ENCODE data around the gene RACGAP1.
"Not testable (repeated sequence)": the region's sequence is repeated elsewhere in the genome, so short reads cannot be mapped to it uniquely, and the experiment has no call there.

RACGAP1 gene

DNA sequence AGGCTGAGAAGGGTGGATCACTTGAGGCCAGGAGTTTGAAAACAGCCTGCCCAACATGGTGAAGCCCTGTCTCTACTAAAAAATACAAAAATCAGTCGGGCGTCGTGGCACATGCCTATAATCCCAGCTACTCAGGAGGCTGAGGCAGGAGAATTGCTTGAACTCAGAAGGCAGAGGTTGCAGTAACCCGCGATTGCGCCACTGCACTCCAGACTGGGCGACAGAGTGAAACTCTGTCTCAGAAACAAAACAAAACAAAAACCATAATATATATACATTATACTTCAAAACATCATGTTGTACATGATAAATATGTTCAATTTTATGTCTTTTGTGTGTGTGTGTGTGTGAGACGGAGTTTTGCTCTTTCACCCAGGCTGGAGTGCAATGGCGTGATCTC lies 5.2 kb upstream of the RACGAP1 start:
- DNase-seq (ENCODE audit: low read depth): not testable (repeated sequence)

GRCh38 chr12:50026691-50027090 lies 1.4 kb upstream of the RACGAP1 start:
- DNase-seq (ENCODE audit: low read depth): no peak

DNA sequence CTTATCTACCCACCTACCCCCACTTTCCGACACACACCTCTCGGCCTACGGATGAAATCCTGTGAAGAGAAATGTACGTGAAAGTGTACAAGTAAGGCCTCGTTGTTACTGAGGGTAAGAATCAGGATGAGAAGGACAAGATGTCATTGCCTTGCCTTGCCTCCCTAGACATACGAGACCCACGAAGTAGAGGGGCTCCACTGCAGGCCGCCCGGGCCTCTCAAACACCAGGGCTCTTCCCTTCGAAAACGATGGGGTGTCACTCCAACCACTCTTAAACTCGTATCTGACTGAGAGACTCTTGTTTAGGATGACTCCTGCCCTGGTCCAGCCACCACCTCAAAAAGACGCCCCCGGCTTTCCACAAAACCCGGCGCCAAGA lies 498 bp downstream of the RACGAP1 start:
- no peak for DNase-seq (ENCODE audit: low read depth)

DNA sequence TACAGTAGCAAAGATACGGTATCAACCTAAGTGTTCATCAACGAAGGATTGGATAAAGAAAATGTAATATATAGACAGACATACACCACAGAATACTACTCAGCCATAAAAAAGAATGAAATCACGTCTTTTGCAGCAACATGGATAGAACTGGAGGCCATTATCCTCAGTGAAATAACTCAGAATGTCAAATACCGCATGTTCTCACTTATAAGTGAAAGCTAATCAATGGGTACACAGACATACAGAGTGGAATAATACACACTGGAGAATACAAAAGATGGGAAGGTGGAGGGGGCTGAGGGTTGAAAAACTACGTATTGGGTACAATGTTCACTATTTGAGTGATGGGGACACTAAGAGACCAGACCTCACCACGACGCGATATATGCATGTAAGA lies 1.1 kb downstream of the RACGAP1 start:
- no peak for DNase-seq (ENCODE audit: low read depth)

GRCh38 chr12:50022903-50023302 lies 2.4 kb downstream of the RACGAP1 start:
- DNase-seq (ENCODE audit: low read depth): no peak

GRCh38 chr12:50021031-50021430 lies 4.3 kb downstream of the RACGAP1 start:
- DNase-seq (ENCODE audit: low read depth): no peak

GRCh38 chr12:50019524-50019923 lies 5.8 kb downstream of the RACGAP1 start:
- DNase-seq (ENCODE audit: low read depth): no peak

DNA sequence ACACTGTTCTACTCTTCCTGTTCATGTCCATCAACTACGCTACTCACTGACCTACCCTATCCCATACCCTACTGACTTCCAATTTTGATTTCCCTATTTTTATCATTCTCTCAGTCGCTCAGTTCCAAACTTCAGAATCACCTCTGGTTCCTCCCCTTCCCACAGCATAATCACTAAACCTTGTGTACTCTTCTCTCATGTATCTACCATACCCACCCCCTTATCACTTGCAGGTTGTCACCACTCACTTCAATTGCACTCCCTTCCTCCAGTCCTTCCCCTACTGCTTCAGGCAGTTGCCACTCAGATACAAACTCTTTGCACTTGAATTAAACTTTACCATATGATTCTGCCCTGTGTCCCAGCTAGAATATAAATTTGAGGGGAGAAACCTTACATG lies 6.3 kb downstream of the RACGAP1 start:
- no peak for DNase-seq (ENCODE audit: low read depth)

GRCh38 chr12:50018154-50018553 lies 7.1 kb downstream of the RACGAP1 start:
- no peak for DNase-seq (ENCODE audit: low read depth)

- DNase-seq (ENCODE audit: low read depth): no peak
Measured at GRCh38 chr12:50017641-50018040, 7.7 kb downstream of the RACGAP1 start.

- no peak for DNase-seq (ENCODE audit: low read depth)
Measured at GRCh38 chr12:50016501-50017475, 8.5 kb downstream of the RACGAP1 start.

GRCh38 chr12:50014342-50014741 lies 11.0 kb downstream of the RACGAP1 start:
- DNase-seq (ENCODE audit: low read depth): no peak

DNA sequence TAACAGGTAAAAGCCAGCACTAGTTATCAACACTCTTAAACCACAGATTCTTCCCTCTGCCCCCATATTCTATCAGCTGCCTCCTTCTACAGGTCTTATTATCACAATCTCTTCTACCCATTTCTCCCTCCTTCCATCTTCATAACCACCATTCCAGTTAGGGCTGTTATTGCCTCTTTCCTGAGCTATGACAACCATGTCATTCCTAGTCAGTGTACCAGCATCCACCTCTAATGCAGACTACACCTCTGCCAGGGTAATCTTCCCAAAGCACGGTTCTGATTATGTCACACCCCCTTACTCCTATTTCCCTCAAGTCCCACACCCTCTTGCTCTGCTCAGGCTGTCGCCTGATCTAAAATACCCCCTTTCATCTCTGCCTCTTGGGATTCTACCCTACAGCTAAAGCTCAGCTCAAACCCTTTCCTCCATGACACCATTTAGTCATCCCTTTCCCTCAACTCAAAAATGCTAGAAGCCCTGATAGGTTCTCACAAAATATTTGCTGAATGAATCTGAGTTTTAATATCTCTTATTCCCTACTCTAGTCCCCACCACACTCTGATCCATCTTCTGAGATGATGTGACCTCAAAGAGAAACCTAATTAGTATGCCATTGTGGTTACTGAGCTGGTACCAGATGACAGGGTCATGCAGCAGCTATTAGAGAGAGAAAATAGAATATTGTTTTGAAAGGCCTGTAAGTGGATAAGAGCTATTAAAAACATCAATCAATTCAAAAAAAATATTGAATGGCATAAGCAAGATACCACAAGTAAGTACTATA lies 11.7 kb downstream of the RACGAP1 start:
- no peak for DNase-seq (ENCODE audit: low read depth)

DNA sequence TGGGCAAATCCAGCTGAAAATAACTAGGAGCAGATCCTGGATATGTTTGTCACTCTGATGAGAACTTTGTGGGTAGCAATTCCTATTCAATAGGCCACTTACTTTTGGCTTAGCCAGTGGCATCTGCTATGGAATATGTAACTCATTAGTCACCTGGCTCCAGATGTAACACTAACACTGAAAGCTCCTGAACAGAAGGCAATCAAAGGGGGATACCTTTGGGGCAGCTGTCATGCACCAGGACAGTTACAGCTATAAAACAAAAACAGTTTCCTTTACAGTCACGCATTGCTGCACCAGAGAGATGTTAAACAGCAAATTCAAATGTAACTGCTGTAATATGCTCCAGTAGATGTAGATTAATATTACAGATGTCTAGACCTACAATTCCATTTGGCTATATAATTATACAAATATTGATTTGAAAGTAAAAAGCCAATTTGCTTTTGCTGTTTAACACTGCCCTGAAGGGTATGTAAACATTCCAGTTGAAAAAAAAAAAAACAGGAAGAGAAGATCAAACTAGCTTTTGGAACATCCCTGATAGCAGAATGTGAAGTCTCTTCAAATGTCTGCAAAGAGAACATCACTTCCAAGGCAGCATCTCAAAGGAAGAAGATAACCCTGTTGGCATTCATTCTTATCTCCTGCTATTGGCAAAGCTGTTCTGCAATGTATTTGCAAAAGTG lies 18.4 kb downstream of the RACGAP1 start:
- DNase-seq (ENCODE audit: low read depth): no peak

- DNase-seq (ENCODE audit: low read depth): no peak
Measured at GRCh38 chr12:50006280-50006679, 19.0 kb downstream of the RACGAP1 start.

GRCh38 chr12:50005175-50005574 lies 20.1 kb downstream of the RACGAP1 start:
- DNase-seq (ENCODE audit: low read depth): no peak

DNA sequence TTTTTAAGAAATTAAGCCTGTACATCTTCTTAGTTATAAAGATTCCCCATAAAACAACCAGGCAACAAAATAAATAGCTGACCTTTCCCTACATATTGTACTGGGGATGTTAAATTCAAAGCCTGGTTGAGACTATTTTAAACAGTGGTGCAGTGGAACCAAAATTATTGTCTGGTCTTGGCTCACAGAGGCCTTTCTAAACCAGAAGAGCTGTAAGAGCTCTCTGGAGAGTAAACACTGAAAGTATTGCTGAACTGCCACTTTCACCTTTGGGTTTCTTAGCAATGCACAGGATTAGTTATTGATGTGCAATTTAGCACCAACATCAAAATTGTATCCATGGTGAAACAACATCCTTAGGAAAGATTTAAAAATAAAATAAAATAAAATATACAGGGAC lies 20.6 kb downstream of the RACGAP1 start:
- DNase-seq (ENCODE audit: low read depth): no peak

DNA sequence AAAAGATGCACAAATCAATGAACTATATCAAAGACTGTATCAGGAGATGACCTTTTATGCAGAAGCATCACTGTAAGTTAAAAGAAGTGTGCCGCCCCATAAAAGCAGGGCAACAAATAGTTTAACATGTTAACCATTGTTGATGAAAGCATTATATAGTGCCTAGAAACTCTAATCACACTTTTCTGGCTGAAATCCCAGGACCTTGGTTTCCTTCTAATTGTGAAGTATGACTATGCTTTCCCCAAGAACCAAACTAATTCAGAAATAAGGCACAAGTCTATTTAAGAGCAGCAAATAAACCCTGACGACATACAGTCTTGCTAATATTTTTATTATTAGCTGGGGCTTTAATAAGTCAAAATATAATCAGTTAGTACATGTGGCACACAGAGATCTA lies 21.7 kb downstream of the RACGAP1 start:
- DNase-seq (ENCODE audit: low read depth): no peak

- DNase-seq (ENCODE audit: low read depth): no peak
Measured at GRCh38 chr12:49998453-49998852, 26.8 kb downstream of the RACGAP1 start.

DNA sequence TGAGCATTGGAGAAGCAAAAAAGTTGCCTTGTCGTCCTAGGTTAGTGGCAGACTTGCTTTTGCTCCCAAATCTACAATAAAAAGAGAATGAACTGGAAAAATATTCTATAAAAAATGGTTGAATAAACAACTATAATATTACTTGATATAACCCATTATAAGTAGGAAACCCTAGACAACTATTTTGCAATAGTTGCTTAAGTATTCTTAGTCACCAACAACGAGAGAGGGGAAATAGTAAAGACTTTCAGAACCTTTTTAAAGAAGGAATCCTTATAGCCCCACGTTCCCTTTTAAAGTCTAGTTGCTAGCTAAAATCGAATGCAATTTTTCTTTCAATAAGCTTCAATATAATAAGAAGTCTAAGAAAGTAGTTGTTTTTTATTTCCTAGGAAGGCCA lies 35.0 kb downstream of the RACGAP1 start:
- no peak for DNase-seq (ENCODE audit: low read depth)

DNA sequence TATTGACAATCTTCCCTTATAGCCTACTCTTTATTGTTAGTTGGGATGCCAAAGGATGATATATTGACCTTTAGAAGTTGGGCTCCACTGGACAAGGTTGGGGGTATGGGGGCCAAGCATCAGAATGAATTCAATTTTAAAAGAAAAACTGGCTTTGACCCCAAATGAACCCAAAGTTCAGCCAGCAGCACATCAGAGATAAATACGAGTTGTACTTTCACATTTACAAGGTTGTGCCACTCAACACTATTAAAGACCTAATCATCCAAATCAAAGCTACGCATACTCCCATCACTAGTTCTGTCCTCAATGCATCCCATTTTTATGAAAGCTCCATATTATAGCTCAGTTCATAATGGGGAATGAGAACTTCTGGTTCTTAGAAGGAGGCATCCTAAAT lies 35.9 kb downstream of the RACGAP1 start:
- not testable (repeated sequence) for DNase-seq (ENCODE audit: low read depth)

GRCh38 chr12:49987625-49988303 lies 37.5 kb downstream of the RACGAP1 start:
- no peak for DNase-seq (ENCODE audit: low read depth)

Measured in stimulated activated CD8-positive, alpha-beta memory T cell treated with anti-CD3 and anti-CD28 coated beads, Interleukin-15, amount 100 ng/mL, for 24 hours (primary cell).